ENCODE data around the gene ERRFI1.

- no peak for TF ChIP-seq CTCF (IDR thresholded peaks at IDR 0.05; ENCODE audit: borderline replicate concordance, extremely low read depth, low read length, poor library complexity, severe bottlenecking)
- no peak for TF ChIP-seq EZH2 (IDR thresholded peaks at IDR 0.05; ENCODE audit: borderline replicate concordance, low read depth, low read length, severe bottlenecking)
Measured at GRCh38 chr1:8053878-8054567, 27.9 kb upstream of the ERRFI1 start.

Data from DND-41 (cell line).